Activated B cell treated with CpG ODN at 0.5 μM for 24 hours (primary cell): Measurements from ENCODE around the gene WASF2. TPM values are rescaled to one million over a fixed set of nuclear protein-coding genes. Genes with fewer than 3 reads are reported as not detected.

Source experiments
- ATAC-seq: fragments of 200-7000 bp; cut with Tn5 transposase; one replicate; pipeline ENCODE4 v1.10.0; 2021; ENCODE audit warnings: low read depth, mild to moderate bottlenecking, moderate library complexity
- CTCF ChIA-PET: fragments of 350-600 bp; sonication (Branson Sonifier 250); formaldehyde crosslinking; loops from one replicate; lab custom pipeline; 2021; ENCODE audit warnings: antibody characterized with exemption; lab: Charles Lee
- POLR2A ChIA-PET: fragments of 350-600 bp; sonication (Branson Sonifier 250); formaldehyde crosslinking; loops from one replicate; lab custom pipeline; 2021; ENCODE audit warnings: antibody characterized with exemption; lab: Charles Lee
- DNase-seq: peaks from one replicate; pipeline ENCODE4 v3.0.0; 2022
- H3K27ac Mint-ChIP-seq: one replicate; pipeline ENCODE4 v1.8.0; 2020; ENCODE audit warnings: mixed read lengths
- H3K27me3 Mint-ChIP-seq: one replicate; pipeline ENCODE4 v1.8.0; 2021; ENCODE audit warnings: mixed read lengths
- H3K36me3 Mint-ChIP-seq: one replicate; pipeline ENCODE4 v1.8.0; 2021; ENCODE audit warnings: low read depth, mixed read lengths
- H3K4me1 Mint-ChIP-seq: one replicate; pipeline ENCODE4 v1.8.0; 2021; ENCODE audit warnings: mixed read lengths
- H3K4me3 Mint-ChIP-seq: one replicate; pipeline ENCODE4 v1.8.0; 2020; ENCODE audit warnings: mild to moderate bottlenecking, mixed read lengths
- H3K9me3 Mint-ChIP-seq: one replicate; pipeline ENCODE4 v1.8.0; 2020; ENCODE audit warnings: mixed read lengths
- CTCF ChIP-seq: fragments of 200-600 bp; IDR thresholded peaks from one replicate; pipeline ENCODE4 v1.8.0; 2022; ENCODE audit warnings: antibody characterized with exemption, mild to moderate bottlenecking
- intact Hi-C: fragments of 100-400 bp; cut with micrococcal nuclease; formaldehyde crosslinking; loops from one replicate; pipeline ENCODE4 v1.15.1; 2024
- total RNA-seq: library from RNA; stranded (reverse); gene quantifications from 2 replicates; pipeline ENCODE4 v1.2.3, GENCODE V29; 2022

The WASF2 gene
- total RNA-seq, 1 donor from 2014 or later, result 137 TPM

- ATAC-seq, result no peak
- Mint-ChIP-seq H3K4me1 (no peaks in the 10 kb centered on the region), H3K9me3 (no peaks in the 10 kb centered on the region), H3K27ac (peak overlapping the region; percentile 63), H3K36me3 (peaks cover 16% of the 10 kb centered on the region), H3K4me3 (no peak overlapping the region), H3K27me3 (no peaks in the 10 kb centered on the region)
- DNase-seq, result no peak
- intact Hi-C loops, result no loop called here
- TF ChIP-seq CTCF, result no peak
- ChIA-PET CTCF (interaction anchor here (1.4 kb wide), 1 partner anchor 23 kb away, joined by 3 read pairs; no protein-coding TSS in a partner anchor), POLR2A (no interaction called here)
These were observed 45.4 kb upstream of the WASF2 start for GRCh38 chr1:27535386-27535785.

GRCh38 chr1:27531959-27532685, 42.2 kb upstream of the WASF2 start:
- no peak for TF ChIP-seq CTCF
- no peak for ATAC-seq
- H3K36me3 Mint-ChIP-seq, result peaks cover 14% of the 10 kb centered on the region
- CTCF ChIA-PET, result no interaction called here
- no peak overlapping the region for H3K4me3 Mint-ChIP-seq
- H3K4me1 Mint-ChIP-seq, result peaks cover 19% of the 10 kb centered on the region
- no peaks in the 10 kb centered on the region for H3K9me3 Mint-ChIP-seq
- H3K27me3 Mint-ChIP-seq, result no peaks in the 10 kb centered on the region
- POLR2A ChIA-PET, result interaction anchor here (1.0 kb wide), 1 partner anchor 129 kb away, joined by 5 read pairs; no protein-coding TSS in a partner anchor
- no peak overlapping the region for H3K27ac Mint-ChIP-seq
- intact Hi-C loops, result no loop called here
- DNase-seq, result no peak

GRCh38 chr1:27530192-27530591, 40.2 kb upstream of the WASF2 start:
- H3K9me3 Mint-ChIP-seq, result no peaks in the 10 kb centered on the region
- DNase-seq (no peak), ATAC-seq (no peak)
- no peak for TF ChIP-seq CTCF
- no peaks in the 10 kb centered on the region for H3K27me3 Mint-ChIP-seq
- CTCF ChIA-PET, result no interaction called here
- no peak overlapping the region for H3K27ac Mint-ChIP-seq
- H3K4me1 Mint-ChIP-seq, result peaks cover 38% of the 10 kb centered on the region
- POLR2A ChIA-PET, result interaction anchor here (1.6 kb wide), 1 partner anchor 40 kb away, joined by 3 read pairs; the partner anchor contains the start of gene WASF2
- peaks cover 10% of the 10 kb centered on the region for H3K36me3 Mint-ChIP-seq
- no peak overlapping the region for H3K4me3 Mint-ChIP-seq
- intact Hi-C loops, result no loop called here

GRCh38 chr1:27529704-27530018, 39.7 kb upstream of the WASF2 start:
- peaks cover 42% of the 10 kb centered on the region for H3K4me1 Mint-ChIP-seq
- no peak for DNase-seq
- peaks cover 10% of the 10 kb centered on the region for H3K36me3 Mint-ChIP-seq
- H3K27ac Mint-ChIP-seq, result peak overlapping the region; percentile 65
- peak overlapping the region; percentile 59 for H3K4me3 Mint-ChIP-seq
- CTCF ChIA-PET, result no interaction called here
- no peak for ATAC-seq
- no peak for TF ChIP-seq CTCF
- H3K27me3 Mint-ChIP-seq, result no peaks in the 10 kb centered on the region
- H3K9me3 Mint-ChIP-seq, result no peaks in the 10 kb centered on the region
- POLR2A ChIA-PET, result interaction anchor here (1.6 kb wide), 1 partner anchor 39 kb away, joined by 3 read pairs; the partner anchor contains the start of gene WASF2
- intact Hi-C loops, result loop anchor here (2.0 to 5.0 kb wide), 2 partner anchors 52 to 73 kb away; no protein-coding TSS in a partner anchor
